ENCODE results near the gene RFXANK.

Gene RFXANK

DNA sequence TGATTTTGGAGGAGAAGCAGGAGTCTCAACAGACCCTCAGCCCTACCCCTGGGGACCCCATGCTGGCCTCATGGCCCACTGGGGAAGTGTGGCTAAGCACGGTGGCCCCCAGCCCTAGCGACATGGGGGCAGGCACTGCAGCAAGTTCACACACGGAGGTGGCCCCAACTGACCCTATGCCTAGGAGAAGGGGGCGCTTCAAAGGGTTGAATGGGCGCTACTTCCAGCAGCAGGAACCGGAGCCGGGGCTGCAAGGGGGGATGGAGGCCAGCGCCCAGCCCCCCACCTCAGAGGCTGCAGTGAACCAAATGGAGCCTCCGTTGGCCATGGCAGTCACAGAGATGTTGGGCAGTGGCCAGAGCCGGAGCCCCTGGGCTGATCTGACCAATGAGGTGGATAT is 34.6 kb downstream of the RFXANK start:
- no peak overlapping the region for H3K27ac ChIP-seq
- peaks cover 8% of the 10 kb centered on the region; the same call in 1 of the 2 replicates for H3K4me1 ChIP-seq
- H3K4me2 ChIP-seq, result no peak overlapping the region
- no peak overlapping the region for H3K9ac ChIP-seq
- H3K4me3 ChIP-seq, result no peak overlapping the region
- no peaks in the 10 kb centered on the region for H3K9me3 ChIP-seq
- peaks cover 21% of the 10 kb centered on the region for H3K27me3 ChIP-seq
- no peaks in the 10 kb centered on the region for H4K20me1 ChIP-seq
- TF ChIP-seq Cebpa-rat (IDR thresholded peaks at IDR 0.05), result no peak
- no peaks in the 10 kb centered on the region for H3K36me3 ChIP-seq

DNA sequence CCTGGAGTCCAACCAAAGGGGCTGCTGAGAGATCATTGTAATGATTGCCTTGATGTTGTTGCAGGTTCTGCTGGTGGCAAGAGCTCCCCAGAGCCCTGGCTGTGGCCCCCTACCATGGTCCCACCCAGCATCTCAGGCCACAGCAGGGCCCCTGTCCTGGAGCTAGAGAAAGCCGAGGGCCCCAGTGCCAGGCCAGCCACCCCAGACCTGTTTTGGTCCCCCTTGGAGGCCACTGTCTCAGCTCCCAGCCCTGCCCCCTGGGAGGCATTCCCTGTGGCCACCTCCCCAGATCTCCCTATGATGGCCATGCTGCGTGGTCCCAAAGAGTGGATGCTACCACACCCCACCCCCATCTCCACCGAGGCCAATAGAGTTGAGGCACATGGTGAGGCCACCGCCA is 35.2 kb downstream of the RFXANK start:
- Histone ChIP-seq H3K4me3 (no peak overlapping the region), H3K4me1 (peaks cover 8% of the 10 kb centered on the region; the same call in 1 of the 2 replicates), H3K9me3 (no peaks in the 10 kb centered on the region), H3K27me3 (peaks cover 21% of the 10 kb centered on the region), H3K36me3 (no peaks in the 10 kb centered on the region), H3K4me2 (no peak overlapping the region), H3K27ac (no peak overlapping the region), H4K20me1 (no peaks in the 10 kb centered on the region), H3K9ac (no peak overlapping the region)
- no peak for TF ChIP-seq Cebpa-rat (IDR thresholded peaks at IDR 0.05)

DNA sequence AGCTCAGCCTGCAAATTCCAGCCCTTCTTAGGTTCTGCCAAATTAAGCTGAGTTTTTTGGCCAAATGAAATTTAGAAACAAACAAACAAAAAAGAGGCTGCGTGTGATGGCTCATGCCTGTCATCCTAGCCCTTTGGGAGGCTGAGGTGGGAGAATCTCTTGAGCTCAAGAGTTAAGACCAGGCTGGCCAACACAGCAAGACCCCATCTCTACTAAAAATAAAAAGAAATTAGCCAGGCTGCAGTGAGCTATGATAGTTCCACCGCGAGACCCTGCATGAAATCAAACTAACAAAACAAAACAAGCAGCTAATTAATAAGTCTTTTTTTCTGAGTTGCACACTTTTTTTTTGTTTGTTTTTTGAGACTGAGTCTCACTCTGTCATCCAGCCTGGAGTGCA is 37.6 kb downstream of the RFXANK start:
- peaks cover 15% of the 10 kb centered on the region for H3K9me3 ChIP-seq
- no peak for TF ChIP-seq Cebpa-rat (IDR thresholded peaks at IDR 0.05)
- no peak overlapping the region for H3K9ac ChIP-seq
- H3K27me3 ChIP-seq, result peaks cover 11% of the 10 kb centered on the region
- H3K4me2 ChIP-seq, result no peak overlapping the region
- no peaks in the 10 kb centered on the region for H4K20me1 ChIP-seq
- peaks cover 8% of the 10 kb centered on the region; the same call in 1 of the 2 replicates for H3K4me1 ChIP-seq
- no peaks in the 10 kb centered on the region for H3K36me3 ChIP-seq
- no peak overlapping the region for H3K27ac ChIP-seq
- H3K4me3 ChIP-seq, result no peak overlapping the region

GRCh38 chr19:19230999-19231398 is 38.9 kb downstream of the RFXANK start:
- Histone ChIP-seq H4K20me1 (no peaks in the 10 kb centered on the region), H3K9me3 (peaks cover 28% of the 10 kb centered on the region), H3K4me3 (no peak overlapping the region), H3K36me3 (no peaks in the 10 kb centered on the region), H3K27me3 (no peaks in the 10 kb centered on the region), H3K27ac (no peak overlapping the region), H3K4me1 (no peaks in the 10 kb centered on the region), H3K4me2 (no peak overlapping the region), H3K9ac (no peak overlapping the region)
- TF ChIP-seq Cebpa-rat (IDR thresholded peaks at IDR 0.05), result no peak

- H3K27me3 ChIP-seq, result no peaks in the 10 kb centered on the region
Observed at GRCh38 chr19:19232261-19232721, 40.2 kb downstream of the RFXANK start.

DNA sequence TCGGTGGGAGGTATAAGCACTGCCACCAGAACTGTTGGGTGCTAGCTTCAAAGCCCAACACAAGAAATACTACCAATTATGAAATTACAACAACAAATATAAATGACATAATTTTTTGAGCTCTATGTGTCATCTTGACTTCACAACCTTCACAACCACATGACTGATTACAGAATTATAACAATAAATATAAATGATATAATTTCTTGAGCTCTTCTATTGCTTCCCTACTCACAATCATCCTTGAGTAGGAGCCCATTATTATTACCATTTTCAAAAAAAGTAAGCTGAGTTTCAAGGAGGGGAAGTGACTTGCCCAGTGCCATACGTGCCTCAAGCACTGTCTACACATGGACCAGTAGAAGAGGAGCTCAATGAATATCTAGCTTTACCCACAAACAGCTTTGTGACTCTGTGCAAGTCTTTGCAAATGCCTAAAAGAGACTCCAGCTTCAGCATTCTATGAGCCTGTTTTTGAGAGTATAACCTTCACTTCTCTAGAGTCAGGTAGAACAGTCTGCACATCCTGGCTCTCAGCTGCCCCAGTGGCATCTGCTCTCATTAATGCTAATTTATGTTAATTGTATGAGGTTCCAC is 42.3 kb downstream of the RFXANK start:
- Histone ChIP-seq H3K36me3 (no peaks in the 10 kb centered on the region), H3K4me3 (no peak overlapping the region), H3K4me1 (no peaks in the 10 kb centered on the region), H3K27ac (no peak overlapping the region), H3K9me3 (peaks cover 31% of the 10 kb centered on the region), H3K4me2 (no peak overlapping the region), H4K20me1 (no peaks in the 10 kb centered on the region), H3K27me3 (no peaks in the 10 kb centered on the region), H3K9ac (no peak overlapping the region)
- TF ChIP-seq Cebpa-rat (IDR thresholded peaks at IDR 0.05), result no peak

More at GRCh38 chr19:19232261-19232721, 40.2 kb downstream of the RFXANK start:
- no peak overlapping the region for H3K27ac ChIP-seq
- no peaks in the 10 kb centered on the region for H3K36me3 ChIP-seq
- TF ChIP-seq Cebpa-rat (IDR thresholded peaks at IDR 0.05), result no peak
- no peaks in the 10 kb centered on the region for H3K4me1 ChIP-seq
- H3K9ac ChIP-seq, result no peak overlapping the region
- peaks cover 31% of the 10 kb centered on the region for H3K9me3 ChIP-seq
- H3K4me2 ChIP-seq, result no peak overlapping the region
- no peak overlapping the region for H3K4me3 ChIP-seq
- no peaks in the 10 kb centered on the region for H4K20me1 ChIP-seq

DNA sequence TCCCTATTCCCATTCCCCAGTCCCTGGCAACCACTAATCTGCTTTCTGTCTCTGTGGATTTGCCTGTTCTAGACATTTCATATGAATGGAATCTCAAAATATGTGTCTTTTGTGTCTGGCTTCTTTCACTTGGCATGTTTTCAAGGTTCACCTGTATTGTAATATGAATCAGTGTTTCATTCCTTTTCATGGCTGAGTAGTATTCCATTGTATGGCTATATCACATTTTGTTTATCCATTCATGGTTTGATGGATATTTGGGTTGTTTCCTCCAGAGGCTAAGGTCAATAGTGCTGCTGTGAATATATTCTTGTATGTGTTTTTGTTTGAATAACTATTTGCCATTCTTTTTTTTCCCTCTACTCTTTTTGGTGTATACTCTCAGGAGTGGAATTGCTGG is 44.1 kb downstream of the RFXANK start:
- Histone ChIP-seq H3K9ac (no peak overlapping the region), H3K27ac (no peak overlapping the region), H3K9me3 (peaks cover 31% of the 10 kb centered on the region), H4K20me1 (no peaks in the 10 kb centered on the region), H3K4me3 (no peak overlapping the region), H3K27me3 (no peaks in the 10 kb centered on the region), H3K36me3 (no peaks in the 10 kb centered on the region), H3K4me2 (no peak overlapping the region), H3K4me1 (no peaks in the 10 kb centered on the region)
- no peak for TF ChIP-seq Cebpa-rat (IDR thresholded peaks at IDR 0.05)

- H3K27ac ChIP-seq, result no peak overlapping the region
- no peak overlapping the region for H3K9ac ChIP-seq
- no peaks in the 10 kb centered on the region for H3K36me3 ChIP-seq
- peaks cover 30% of the 10 kb centered on the region for H3K9me3 ChIP-seq
- TF ChIP-seq Cebpa-rat (IDR thresholded peaks at IDR 0.05), result no peak
- no peak overlapping the region for H3K4me3 ChIP-seq
- H4K20me1 ChIP-seq, result no peaks in the 10 kb centered on the region
- H3K4me1 ChIP-seq, result no peaks in the 10 kb centered on the region
- H3K4me2 ChIP-seq, result no peak overlapping the region
- no peaks in the 10 kb centered on the region for H3K27me3 ChIP-seq
Observed at GRCh38 chr19:19238126-19238894, 46.3 kb downstream of the RFXANK start.

GRCh38 chr19:19239675-19240074 is 47.6 kb downstream of the RFXANK start:
- Histone ChIP-seq H4K20me1 (no peaks in the 10 kb centered on the region), H3K27ac (no peak overlapping the region), H3K4me1 (no peaks in the 10 kb centered on the region), H3K4me2 (no peak overlapping the region), H3K9me3 (peaks cover 16% of the 10 kb centered on the region), H3K4me3 (no peak overlapping the region), H3K27me3 (no peaks in the 10 kb centered on the region), H3K36me3 (no peaks in the 10 kb centered on the region), H3K9ac (no peak overlapping the region)
- no peak for TF ChIP-seq Cebpa-rat (IDR thresholded peaks at IDR 0.05)

- no peak for TF ChIP-seq Cebpa-rat (IDR thresholded peaks at IDR 0.05)
- no peaks in the 10 kb centered on the region for H3K27me3 ChIP-seq
- no peak overlapping the region for H3K9ac ChIP-seq
- H3K4me2 ChIP-seq, result no peak overlapping the region
- H4K20me1 ChIP-seq, result no peaks in the 10 kb centered on the region
- no peaks in the 10 kb centered on the region for H3K36me3 ChIP-seq
- H3K9me3 ChIP-seq, result peaks cover 8% of the 10 kb centered on the region
- H3K4me1 ChIP-seq, result no peaks in the 10 kb centered on the region
- H3K4me3 ChIP-seq, result no peak overlapping the region
- no peak overlapping the region for H3K27ac ChIP-seq
Observed at GRCh38 chr19:19240476-19240875, 48.4 kb downstream of the RFXANK start.
